Activated CD4-positive, alpha-beta T cell treated with anti-CD3 and anti-CD28 coated beads, Interleukin-2, Interleukin-6, amounts not matched to agents 100 ng/mL and 50 ng/mL, durations not matched to agents 16 hours and 8 hours (primary cell): ENCODE results near the gene RNF224.
"Not testable (repeated sequence)": the region's sequence is repeated elsewhere in the genome, so short reads cannot be mapped to it uniquely, and the experiment has no call there.

Source experiments
- DNase-seq: peaks from one replicate; pipeline ENCODE4 v3.0.0-alpha.2; 2020

Gene RNF224

GRCh38 chr9:137255448-137256114 lies 28.3 kb downstream of the RNF224 start:
- DNase-seq = peak; percentile 47

- no peak for DNase-seq
Measured at GRCh38 chr9:137256362-137256761, 29.1 kb downstream of the RNF224 start.

GRCh38 chr9:137256856-137257255 lies 29.6 kb downstream of the RNF224 start:
- DNase-seq = no peak

- not testable (repeated sequence) for DNase-seq
Measured at GRCh38 chr9:137262173-137262908, 35.0 kb downstream of the RNF224 start.

GRCh38 chr9:137262909-137263285 lies 35.6 kb downstream of the RNF224 start:
- no peak for DNase-seq

- no peak for DNase-seq
Measured at GRCh38 chr9:137263506-137263905, 36.2 kb downstream of the RNF224 start.

- DNase-seq = no peak
Measured at GRCh38 chr9:137264067-137264466, 36.8 kb downstream of the RNF224 start.

GRCh38 chr9:137265496-137266161 lies 38.3 kb downstream of the RNF224 start:
- DNase-seq = no peak

- no peak for DNase-seq
Measured at GRCh38 chr9:137266162-137266527, 38.8 kb downstream of the RNF224 start.

- no peak for DNase-seq
Measured at GRCh38 chr9:137266585-137267453, 39.5 kb downstream of the RNF224 start.

GRCh38 chr9:137267933-137268355 lies 40.6 kb downstream of the RNF224 start:
- DNase-seq = no peak

- no peak for DNase-seq
Measured at GRCh38 chr9:137268538-137269201, 41.4 kb downstream of the RNF224 start.

- DNase-seq = no peak
Measured at GRCh38 chr9:137269231-137269772, 42.0 kb downstream of the RNF224 start.

- DNase-seq = peak; percentile 36
Measured at GRCh38 chr9:137270929-137271695, 43.8 kb downstream of the RNF224 start.

- no peak for DNase-seq
Measured at GRCh38 chr9:137271696-137272076, 44.4 kb downstream of the RNF224 start.

- no peak for DNase-seq
Measured at GRCh38 chr9:137272241-137273094, 45.2 kb downstream of the RNF224 start.

GRCh38 chr9:137273095-137273490 lies 45.8 kb downstream of the RNF224 start:
- no peak for DNase-seq

- DNase-seq = no peak
Measured at GRCh38 chr9:137273611-137274320, 46.5 kb downstream of the RNF224 start.

GRCh38 chr9:137275203-137275587 lies 47.9 kb downstream of the RNF224 start:
- DNase-seq = no peak
